Measurements from ENCODE around the gene GLTPD2.

GLTPD2 gene

DNA sequence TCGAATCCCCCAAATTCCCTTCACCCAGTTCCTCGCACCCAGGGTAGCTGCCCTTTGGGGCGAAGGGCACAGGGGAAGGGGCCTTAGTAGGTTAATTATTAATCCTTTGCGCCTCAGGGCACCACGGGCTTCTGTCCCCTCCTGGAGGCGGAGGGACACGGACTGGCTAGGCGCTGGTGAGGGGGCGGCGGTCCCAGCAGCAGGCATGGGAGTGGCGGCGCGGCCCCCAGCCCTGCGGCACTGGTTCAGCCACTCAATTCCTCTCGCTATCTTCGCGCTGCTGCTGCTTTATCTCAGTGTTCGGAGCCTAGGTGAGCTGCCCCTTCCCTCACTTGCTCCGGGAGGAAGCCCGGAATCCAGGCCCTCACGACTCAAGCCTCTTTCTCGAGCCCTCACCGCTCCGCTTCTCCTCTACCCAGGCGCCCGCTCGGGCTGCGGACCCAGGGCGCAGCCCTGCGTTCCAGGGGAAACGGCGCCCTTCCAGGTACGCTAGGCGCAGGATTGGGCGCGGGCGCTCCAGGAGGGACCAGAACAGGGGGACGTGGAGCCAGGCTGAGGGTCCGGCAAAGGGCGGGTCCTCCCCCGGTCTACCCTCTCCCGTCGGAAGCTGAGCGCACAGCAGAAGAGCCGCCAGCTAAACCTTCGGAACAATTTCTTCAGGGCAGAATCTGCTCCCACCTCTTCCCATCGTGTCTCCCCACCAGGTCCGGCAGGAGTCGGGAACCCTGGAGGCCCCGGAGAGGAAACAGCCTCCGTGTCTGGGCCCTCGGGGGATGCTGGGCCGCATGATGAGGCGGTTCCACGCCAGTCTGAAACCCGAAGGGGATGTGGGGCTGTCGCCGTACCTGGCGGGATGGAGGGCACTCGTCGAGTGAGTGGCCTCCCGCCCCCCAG lies at the start of gene GLTPD2:
Gene GLTPD2, plus strand, starts transcription at position 158 of the 894 bp plus-strand sequence. Its CDS starts 48 bp downstream, at position 206.
- DNase-seq, result no peak

DNA sequence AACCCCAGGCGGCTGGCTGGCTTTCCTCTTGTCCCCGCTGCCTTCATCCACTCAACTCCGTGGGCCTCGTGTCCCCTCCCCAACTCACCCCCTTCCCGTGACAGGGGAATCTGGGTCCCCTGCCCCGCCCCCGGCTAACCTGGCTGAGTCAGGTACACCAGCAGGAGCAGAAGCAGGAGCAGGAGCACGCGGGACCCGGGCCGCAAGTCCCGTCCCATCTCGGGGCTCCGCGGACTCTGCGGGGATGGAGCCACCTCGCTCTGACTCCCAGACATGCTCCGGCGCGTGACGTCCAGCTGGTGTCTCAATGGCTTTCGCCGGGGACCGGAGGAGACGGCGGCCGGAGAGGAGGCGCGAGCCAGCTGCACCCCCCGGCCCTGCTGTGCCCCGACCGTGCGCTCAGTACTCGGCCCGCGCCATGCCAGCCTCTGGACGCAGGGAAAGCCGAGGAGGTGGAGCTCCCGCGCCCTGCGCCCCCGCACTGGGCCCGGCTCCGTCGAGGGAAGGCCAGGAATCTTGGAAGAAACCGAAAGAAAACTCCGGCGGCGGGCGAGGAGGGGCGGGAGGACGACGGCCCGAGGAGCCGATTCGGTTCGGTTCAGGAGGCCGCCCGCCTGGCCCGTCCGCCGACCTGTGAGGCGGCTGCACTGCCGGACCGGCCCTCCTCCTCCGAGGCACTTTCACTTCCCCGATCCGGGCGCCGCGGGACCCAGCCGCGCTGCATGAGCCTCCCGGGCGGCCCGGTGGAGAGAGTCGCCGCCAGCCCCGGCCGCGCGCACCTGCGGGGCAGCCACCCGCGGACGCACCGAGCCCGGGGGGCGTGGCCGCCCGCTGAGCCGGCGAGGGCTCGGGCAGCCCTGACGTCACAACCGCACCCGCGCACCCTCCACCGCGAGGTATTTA lies 49.4 kb upstream of the GLTPD2 start, which contains the start of the genes CXCL16 and ZMYND15:
Gene CXCL16, minus strand, starts transcription at position 807 of the 903 bp plus-strand sequence. Its CDS starts 589 bp downstream, at position 218.
Gene ZMYND15, plus strand, starts transcription at position 712 of the 903 bp plus-strand sequence. CDS start 716 bp downstream, outside the sequence.
- peak; percentile 49 for DNase-seq

- DNase-seq, result no peak
Measured at GRCh38 chr17:4740025-4740351, 48.8 kb upstream of the GLTPD2 start.

- DNase-seq, result no peak
Measured at GRCh38 chr17:4740584-4740983, 48.2 kb upstream of the GLTPD2 start.

DNA sequence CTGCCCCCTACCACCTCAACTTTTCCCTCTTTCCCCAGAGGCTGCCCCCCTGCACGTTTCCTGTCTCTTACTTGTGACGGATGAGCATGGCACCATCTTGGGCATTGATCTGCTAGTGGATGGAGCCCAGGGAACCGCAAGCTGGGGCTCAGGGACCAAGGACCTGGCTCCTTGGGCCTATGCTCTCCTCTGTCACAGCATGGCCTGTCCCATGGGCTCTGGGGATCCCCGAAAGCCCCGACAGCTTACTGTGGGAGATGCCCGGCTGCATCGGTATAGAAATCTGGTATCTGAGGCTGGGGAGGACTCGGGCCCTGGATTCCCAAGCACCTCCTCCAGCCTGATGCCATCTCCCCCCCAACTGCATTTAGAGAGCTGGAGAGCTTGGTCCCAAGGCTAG lies 47.2 kb upstream of the GLTPD2 start:
- no peak for DNase-seq

- no peak for DNase-seq
Measured at GRCh38 chr17:4742133-4742532, 46.6 kb upstream of the GLTPD2 start.

GRCh38 chr17:4742629-4743028 lies 46.1 kb upstream of the GLTPD2 start:
- no peak for DNase-seq

DNA sequence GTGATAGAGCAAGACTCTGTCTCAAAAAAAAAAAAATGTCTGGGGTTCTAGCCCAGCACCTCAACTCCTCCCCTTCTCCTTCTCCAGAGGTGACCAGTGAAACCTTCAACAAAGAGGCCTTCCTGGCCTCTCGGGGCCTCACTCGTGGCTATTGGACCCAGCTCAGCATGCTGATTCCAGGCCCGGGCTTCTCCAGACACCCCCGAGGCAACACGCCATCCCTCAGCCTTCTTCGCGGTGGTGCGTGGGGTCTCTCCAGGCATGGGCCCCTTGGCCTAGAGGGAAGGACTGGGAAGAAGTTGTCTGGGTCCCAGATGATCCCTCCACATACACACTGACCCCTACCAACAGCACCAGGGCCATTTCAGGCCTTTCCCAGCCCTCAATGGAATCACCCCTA lies 45.5 kb upstream of the GLTPD2 start:
- no peak for DNase-seq

DNA sequence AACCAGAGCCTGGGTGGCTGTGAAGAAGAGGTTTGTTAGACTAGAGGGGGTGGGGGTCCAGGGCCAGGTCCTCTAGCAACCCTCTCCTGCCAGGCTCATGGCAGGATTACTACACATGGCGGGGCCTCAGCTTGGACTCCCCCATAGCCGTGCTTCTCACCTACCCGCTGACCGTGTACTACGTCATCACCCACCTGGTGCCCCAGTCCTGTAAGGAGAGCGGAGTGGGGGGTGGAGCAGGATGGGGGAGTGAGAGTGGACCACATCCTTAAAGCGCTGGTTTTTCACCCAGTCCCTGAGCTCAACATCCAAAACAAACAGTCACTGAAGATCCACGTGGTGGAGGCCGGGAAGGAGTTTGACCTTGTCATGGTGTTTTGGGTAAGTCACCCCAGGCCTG lies 44.9 kb upstream of the GLTPD2 start:
- DNase-seq, result no peak

GRCh38 chr17:4744999-4745969 lies 43.5 kb upstream of the GLTPD2 start:
- no peak for DNase-seq

DNA sequence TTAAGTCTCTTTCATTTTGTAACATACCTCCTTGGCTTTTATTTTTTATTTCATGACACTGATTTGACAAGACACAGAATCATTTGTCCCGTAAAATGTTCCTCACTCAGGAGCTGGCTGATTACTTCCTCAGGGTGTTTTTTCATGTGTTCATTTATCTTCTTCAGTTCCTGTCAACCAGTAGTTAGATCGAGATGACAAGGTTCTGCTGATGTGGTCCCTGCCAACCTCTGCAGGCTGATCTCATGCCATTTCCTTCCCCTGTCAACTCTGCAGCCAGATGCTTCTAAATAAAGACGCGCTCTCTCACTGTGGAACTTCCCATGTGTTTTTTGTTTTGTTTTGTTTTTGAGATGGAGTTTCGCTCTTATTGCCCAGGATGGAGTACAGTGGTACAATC lies 40.9 kb upstream of the GLTPD2 start:
- DNase-seq, result no peak

DNA sequence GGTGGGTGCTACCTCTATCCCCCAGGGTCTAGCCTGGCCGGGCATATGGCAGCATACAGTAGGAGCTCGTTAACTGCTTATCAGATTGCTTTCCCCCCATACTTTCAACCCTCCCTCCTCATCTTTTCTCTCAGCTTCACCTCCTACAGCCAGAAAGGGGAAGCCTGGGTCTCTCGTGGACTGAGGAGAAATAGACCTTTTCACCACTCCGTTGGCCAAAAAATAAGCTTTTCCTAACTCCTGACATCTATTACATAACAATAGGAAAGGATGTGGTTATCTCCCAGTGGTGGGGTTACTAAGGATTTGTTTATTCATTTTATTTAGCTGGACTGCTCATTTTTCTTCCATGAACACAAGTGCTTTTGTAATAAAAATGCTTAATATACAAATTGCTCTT lies 40.1 kb upstream of the GLTPD2 start:
- DNase-seq, result no peak

- no peak for DNase-seq
Measured at GRCh38 chr17:4750606-4751005, 38.2 kb upstream of the GLTPD2 start.

DNA sequence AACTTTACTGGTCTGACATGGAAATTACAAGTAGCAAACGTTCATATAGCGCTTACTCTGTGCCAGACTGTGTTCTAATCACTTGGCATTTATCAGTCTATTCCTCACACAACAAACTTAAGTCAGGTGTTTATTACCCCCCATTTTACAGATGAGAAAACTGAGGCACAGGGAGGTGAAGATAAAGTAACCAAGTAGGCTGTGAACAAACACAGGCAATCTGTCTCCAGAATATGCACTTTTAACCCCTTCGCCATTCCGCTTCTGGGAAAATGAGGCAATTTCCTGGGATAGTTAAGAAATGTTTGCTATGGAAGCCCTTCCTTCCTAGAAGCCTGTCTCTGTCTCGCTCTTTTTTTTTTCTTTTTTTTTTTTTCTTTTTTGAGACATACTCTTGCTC lies 36.8 kb upstream of the GLTPD2 start:
- DNase-seq, result no peak

GRCh38 chr17:4753392-4753791 lies 35.4 kb upstream of the GLTPD2 start:
- no peak for DNase-seq

GRCh38 chr17:4759776-4760236 lies 29.0 kb upstream of the GLTPD2 start:
- no peak for DNase-seq

- DNase-seq, result no peak
Measured at GRCh38 chr17:4764595-4764994, 24.2 kb upstream of the GLTPD2 start.

DNA sequence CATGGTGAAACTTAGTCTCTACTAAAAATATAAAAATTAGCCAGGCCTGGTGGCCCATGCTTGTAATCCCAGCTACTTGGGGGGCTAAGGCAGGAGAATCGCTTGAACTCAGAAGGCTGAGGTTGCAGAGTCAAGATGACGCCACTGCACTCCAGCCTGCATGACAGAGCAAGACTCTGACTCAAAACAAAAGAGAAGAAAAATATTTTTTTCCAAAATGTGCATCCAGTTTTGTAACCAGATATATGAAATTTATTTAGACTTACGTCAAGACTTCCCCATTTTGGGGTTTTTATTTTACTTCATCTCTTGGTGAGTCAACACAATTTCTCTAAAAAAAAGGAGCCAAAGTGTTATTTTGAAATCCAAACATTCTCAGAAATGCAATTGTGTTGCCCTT lies 22.6 kb upstream of the GLTPD2 start:
- DNase-seq, result no peak

DNA sequence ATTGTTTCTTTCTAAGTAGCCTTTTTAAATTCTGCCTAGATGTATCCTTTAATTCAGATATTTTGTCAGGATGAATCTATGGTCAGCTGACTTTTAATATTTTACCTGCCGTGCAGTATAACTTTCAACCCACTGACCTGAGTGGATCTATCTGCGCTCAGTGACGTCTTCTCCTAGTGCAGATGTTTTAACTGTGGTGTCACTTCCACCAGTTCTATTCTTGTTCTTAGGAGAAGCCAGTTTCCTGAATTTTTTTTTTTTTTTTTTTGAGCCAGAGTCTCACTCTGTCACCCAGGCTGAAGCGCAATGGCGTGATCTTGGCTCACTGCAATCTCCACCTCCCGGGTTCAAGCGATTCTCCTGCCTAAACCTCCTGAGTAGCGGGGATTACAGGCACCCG lies 22.0 kb upstream of the GLTPD2 start:
- DNase-seq, result no peak

DNA sequence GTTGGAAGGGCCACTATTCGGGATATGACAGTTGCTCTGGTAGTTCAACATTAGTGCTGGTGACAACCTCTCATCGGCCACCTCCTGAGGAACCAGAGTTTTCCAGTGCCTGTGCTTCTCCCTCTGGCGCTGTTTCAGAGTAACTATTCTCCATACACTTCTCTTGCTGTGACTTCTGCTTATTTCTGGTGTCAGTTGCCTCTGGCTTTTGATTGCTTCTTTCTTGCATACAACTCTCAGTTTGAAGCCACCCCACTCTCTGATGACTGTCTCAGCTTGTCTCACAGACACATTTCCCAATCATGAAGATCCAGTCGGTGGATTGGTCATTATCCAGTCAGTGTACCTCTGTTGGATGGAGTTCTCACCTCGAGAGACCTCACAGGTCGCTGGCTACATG lies 20.5 kb upstream of the GLTPD2 start:
- DNase-seq, result no peak

DNA sequence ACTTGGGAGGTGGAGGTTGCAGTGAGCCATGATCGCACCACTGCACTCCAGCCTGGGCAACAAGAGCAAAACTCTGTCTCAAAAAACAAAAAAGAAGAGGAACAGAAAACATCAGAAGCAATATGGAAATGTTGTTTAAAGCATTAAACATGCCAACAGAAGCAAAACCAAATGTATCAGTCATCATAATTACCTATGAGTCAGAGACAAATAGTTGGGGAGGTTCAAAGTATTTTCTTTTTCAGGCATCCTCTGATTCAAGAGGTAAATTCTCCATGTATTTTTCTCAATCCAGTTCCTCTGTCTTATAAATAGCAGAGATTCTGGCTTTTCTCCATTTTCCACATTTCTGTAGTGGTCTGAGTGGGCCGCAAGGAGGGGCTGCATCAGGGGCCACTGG lies 19.1 kb upstream of the GLTPD2 start:
- peak; percentile 37 for DNase-seq

GRCh38 chr17:4771519-4772234 lies 17.1 kb upstream of the GLTPD2 start, which contains the start of gene TM4SF5:
Gene TM4SF5 (plus strand): TSS chr17:4771886. CDS start chr17:4771923, 37 bp downstream.
- no peak for DNase-seq

All from EL (cell line).